Endothelial cell of umbilical vein (primary cell): Measurements from ENCODE around the gene POU2AF1. TPM values are rescaled to one million over a fixed set of nuclear protein-coding genes. Genes with fewer than 3 reads are reported as not detected.

ENCODE experiments used
- BruUV-seq: library from RNA; stranded (reverse); fragments of 400-500 nt; replicated peaks from 2 replicates; lab custom pipeline; 2021; lab: Mats Ljungman, UMichigan
- CTCF ChIA-PET: fragments of 300-600, 350-600 bp; sonication (Branson Sonifier 250); formaldehyde crosslinking; loops from one replicate; lab custom pipeline; 2021; ENCODE audit warnings: antibody characterized with exemption, inconsistent platforms; lab: Charles Lee
- POLR2A ChIA-PET: fragments of 300-600, 350-600 bp; sonication (Branson Sonifier 250); formaldehyde crosslinking; loops from one replicate; lab custom pipeline; 2021; ENCODE audit warnings: antibody characterized with exemption, inconsistent platforms; lab: Charles Lee
- DNase-seq: peaks from one replicate; pipeline ENCODE4 v3.0.0-alpha.2; 2011; ENCODE audit warnings: low read depth, low spot score
- FAIRE-seq: peaks from 2 replicates; lab custom pipeline; 2011; peaks lifted over from hg19 to GRCh38; lab: Jason Lieb, UNC
- H2AFZ ChIP-seq: 2 replicates; pipeline ENCODE4 v1.6.0; 2012; ENCODE audit warnings: low read depth, low read length, control low read depth, inconsistent platforms
- H3K27ac ChIP-seq: 2 replicates; pipeline ENCODE4 v1.5.1; 2011; ENCODE audit warnings: low read depth, mild to moderate bottlenecking, control low read depth, low read length, moderate library complexity; ENCODE audit not compliant: insufficient read depth
- H3K27me3 ChIP-seq, 2 experiments: 2 replicates each; pipeline versions ENCODE4 v1.6.0 to v1.6.1; 2011; ENCODE audit warnings: low read length in 2 of 2, mixed read lengths in 1 of 2; ENCODE audit not compliant: control insufficient read depth in 2 of 2, insufficient read depth in 2 of 2
- H3K36me3 ChIP-seq, 2 experiments: 2 replicates in 1 of 2; 3 replicates in 1 of 2; pipeline ENCODE4 v1.5.1; 2011; ENCODE audit warnings: low read length in 2 of 2, mild to moderate bottlenecking in 1 of 2, moderate library complexity in 1 of 2; ENCODE audit not compliant: control insufficient read depth in 2 of 2, insufficient read depth in 2 of 2; ENCODE audit errors: extremely low read depth in 1 of 2
- H3K4me1 ChIP-seq: 3 replicates; pipeline ENCODE4 v1.5.1; 2011; ENCODE audit warnings: mild to moderate bottlenecking, low read length; ENCODE audit not compliant: control insufficient read depth, insufficient read depth; ENCODE audit errors: extremely low read depth
- H3K4me2 ChIP-seq: 2 replicates; pipeline ENCODE4 v1.6.1; 2011; ENCODE audit warnings: low read length, control low read depth, mixed read lengths; ENCODE audit not compliant: insufficient read depth
- H3K4me3 ChIP-seq, 3 experiments: fragments of 200-600 bp in 1 of 3; sonication (generic), shearing (Covaris generic) in 1 of 3; replicated peaks in 1 of 3; 2 replicates each; pipeline ENCODE4 v1.5.1; 2011 to 2016; ENCODE audit warnings: control low read depth in 3 of 3, low read length in 3 of 3, mild to moderate bottlenecking in 2 of 3, inconsistent platforms in 1 of 3, low read depth in 1 of 3, moderate library complexity in 1 of 3; ENCODE audit not compliant: insufficient read depth in 1 of 3
- H3K79me2 ChIP-seq: 2 replicates; pipeline ENCODE4 v1.6.0; 2012; ENCODE audit warnings: low read length, inconsistent platforms; ENCODE audit not compliant: control insufficient read depth, insufficient read depth
- H3K9ac ChIP-seq: replicated peaks from 2 replicates; pipeline ENCODE3; 2011; ENCODE audit warnings: low read length, control low read depth; ENCODE audit not compliant: insufficient read depth; ENCODE audit errors: extremely low read depth
- H3K9me1 ChIP-seq: replicated peaks from 3 replicates; pipeline ENCODE4 v1.6.0; 2011; ENCODE audit warnings: mild to moderate bottlenecking, low read length; ENCODE audit not compliant: control insufficient read depth, insufficient read depth; ENCODE audit errors: extremely low read depth
- H3K9me3 ChIP-seq: replicated peaks from 2 replicates; pipeline ENCODE4 v1.5.1; 2012; ENCODE audit warnings: low read length, inconsistent platforms; ENCODE audit not compliant: control insufficient read depth, insufficient read depth
- H4K20me1 ChIP-seq: replicated peaks from 2 replicates; pipeline ENCODE3; 2011; ENCODE audit warnings: mild to moderate bottlenecking, low read length; ENCODE audit not compliant: control insufficient read depth, insufficient read depth; ENCODE audit errors: extremely low read depth
- EZH2 ChIP-seq: IDR thresholded peaks from 2 replicates; pipeline ENCODE4 v1.6.1; 2012; ENCODE audit warnings: borderline replicate concordance, low read depth, mild to moderate bottlenecking, moderate library complexity, low read length, inconsistent platforms; ENCODE audit not compliant: severe bottlenecking
- FOS ChIP-seq: IDR thresholded peaks from 2 replicates; pipeline ENCODE4 v1.6.1; 2011; ENCODE audit warnings: mild to moderate bottlenecking, low read length, moderate library complexity, borderline replicate concordance; ENCODE audit not compliant: insufficient read depth
- JUN ChIP-seq: IDR thresholded peaks from 2 replicates; pipeline ENCODE4 v1.6.1; 2011; ENCODE audit warnings: borderline replicate concordance, low read depth; ENCODE audit not compliant: insufficient read length, insufficient read depth
- POLR2A ChIP-seq: IDR thresholded peaks from 2 replicates; pipeline ENCODE4 v1.6.1; 2012; ENCODE audit warnings: low read depth, mild to moderate bottlenecking, control low read depth, low read length
- POLR2AphosphoS5 ChIP-seq: IDR thresholded peaks from 2 replicates; pipeline ENCODE4 v1.6.1; 2012; ENCODE audit warnings: low read depth, mild to moderate bottlenecking, control low read depth, low read length, moderate library complexity; ENCODE audit not compliant: insufficient read depth
- dilution Hi-C: fragments of 300-500 bp; cut with MboI; formaldehyde crosslinking; loops from one replicate; pipeline ENCODE4 v1.15.0; 2019; ENCODE audit warnings: low sequenced_read_pairs; ENCODE audit not compliant: extremely low pct_ligation_motif_present
- intact Hi-C: fragments of 100-400 bp; cut with micrococcal nuclease; formaldehyde crosslinking; loops from one replicate; pipeline ENCODE4 v1.10.0; 2022
- polyA plus RNA-seq, 4 experiments: library from polyadenylated mRNA; depleted of rRNA in 3 of 4; stranded (reverse) in 3 of 4; unstranded in 1 of 4; fragments of >200 nt; gene quantifications; 2 replicates each; pipeline versions ENCODE4 v1.2.1 to v1.2.3, GENCODE V29; 2011 to 2012; ENCODE audit warnings: missing spikeins in 1 of 4
- total RNA-seq: library from RNA; stranded (reverse); gene quantifications from 2 replicates; pipeline ENCODE4 v1.2.3, GENCODE V29; 2021
- TF ChIP-seq, protein P1 (sequence below), 2 donors: IDR thresholded peaks; 1 replicate in 1 of 2; 2 replicates in 1 of 2; pipeline ENCODE4 v1.5.1; 2011; ENCODE audit warnings: low read length in 2 of 2, mild to moderate bottlenecking in 2 of 2, moderate library complexity in 2 of 2, control low read depth in 1 of 2, inconsistent platforms in 1 of 2, low read depth in 1 of 2; ENCODE audit not compliant: insufficient read depth in 1 of 2; ENCODE audit errors: extremely low read depth in 1 of 2
- TF ChIP-seq, protein P2 (sequence below): IDR thresholded peaks from 2 replicates; pipeline ENCODE4 v1.6.1; 2011; ENCODE audit not compliant: insufficient read depth, insufficient read length

POU2AF1 gene
- total and polyA plus RNA-seq, 2 donors (not counting 3 experiments of a cell fraction or from before 2014, with no cell fraction given), result not detected

DNA sequence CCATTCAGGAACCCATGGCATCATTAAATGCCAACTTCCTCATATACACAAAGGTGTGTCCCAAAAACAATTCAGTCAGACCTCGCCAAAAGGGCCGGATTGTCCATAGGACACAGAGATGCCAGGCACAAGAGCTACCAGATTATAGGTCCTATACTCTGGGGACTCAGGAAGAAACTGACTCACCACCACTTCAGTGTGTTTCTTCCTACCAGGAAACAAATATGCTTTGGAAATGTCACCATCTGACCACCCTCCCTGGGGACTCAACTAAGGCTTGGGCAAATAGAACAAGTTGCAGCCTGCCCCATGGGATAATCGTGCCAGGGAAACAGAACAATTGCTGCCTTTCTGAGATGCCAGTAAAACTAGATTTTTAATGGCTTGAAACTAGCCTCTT, 69.0 kb downstream of the POU2AF1 start:
- H2AFZ ChIP-seq, result no peak overlapping the region
- no peak overlapping the region for H3K4me3 ChIP-seq
- TF ChIP-seq POLR2AphosphoS5 (no peak), EZH2 (no peak), POLR2A (no peak), FOS (no peak), JUN (no peak)
- TF ChIP-seq, protein P1, sequence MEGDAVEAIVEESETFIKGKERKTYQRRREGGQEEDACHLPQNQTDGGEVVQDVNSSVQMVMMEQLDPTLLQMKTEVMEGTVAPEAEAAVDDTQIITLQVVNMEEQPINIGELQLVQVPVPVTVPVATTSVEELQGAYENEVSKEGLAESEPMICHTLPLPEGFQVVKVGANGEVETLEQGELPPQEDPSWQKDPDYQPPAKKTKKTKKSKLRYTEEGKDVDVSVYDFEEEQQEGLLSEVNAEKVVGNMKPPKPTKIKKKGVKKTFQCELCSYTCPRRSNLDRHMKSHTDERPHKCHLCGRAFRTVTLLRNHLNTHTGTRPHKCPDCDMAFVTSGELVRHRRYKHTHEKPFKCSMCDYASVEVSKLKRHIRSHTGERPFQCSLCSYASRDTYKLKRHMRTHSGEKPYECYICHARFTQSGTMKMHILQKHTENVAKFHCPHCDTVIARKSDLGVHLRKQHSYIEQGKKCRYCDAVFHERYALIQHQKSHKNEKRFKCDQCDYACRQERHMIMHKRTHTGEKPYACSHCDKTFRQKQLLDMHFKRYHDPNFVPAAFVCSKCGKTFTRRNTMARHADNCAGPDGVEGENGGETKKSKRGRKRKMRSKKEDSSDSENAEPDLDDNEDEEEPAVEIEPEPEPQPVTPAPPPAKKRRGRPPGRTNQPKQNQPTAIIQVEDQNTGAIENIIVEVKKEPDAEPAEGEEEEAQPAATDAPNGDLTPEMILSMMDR (IDR thresholded peaks at IDR 0.05; ENCODE audit: extremely low read depth in 1 of 2, insufficient read depth in 1 of 2, low read depth in 1 of 2, low read length in 2 of 2), result no peak
- TF ChIP-seq, protein P2, sequence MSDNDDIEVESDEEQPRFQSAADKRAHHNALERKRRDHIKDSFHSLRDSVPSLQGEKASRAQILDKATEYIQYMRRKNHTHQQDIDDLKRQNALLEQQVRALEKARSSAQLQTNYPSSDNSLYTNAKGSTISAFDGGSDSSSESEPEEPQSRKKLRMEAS, result no peak
- peaks cover 2 to 7% of the 10 kb centered on the region in 2 experiments for H3K27me3 ChIP-seq
- H3K9me1 ChIP-seq, result no peaks in the 10 kb centered on the region
- no peaks in the 10 kb centered on the region for H3K4me1 ChIP-seq
- POLR2A ChIA-PET, result no interaction called here
- no TSS peak for BruUV-seq
- no peak overlapping the region for H3K9ac ChIP-seq
- no peaks in the 10 kb centered on the region for H3K9me3 ChIP-seq
- DNase-seq, result no peak
- CTCF ChIA-PET, result no interaction called here
- H3K36me3 ChIP-seq, result no peaks in the 10 kb centered on the region
- intact Hi-C loops (no loop called here), dilution Hi-C loops (no loop called here)
- H3K4me2 ChIP-seq, result no peak overlapping the region
- no peaks in the 10 kb centered on the region for H3K79me2 ChIP-seq
- no peak overlapping the region for H3K27ac ChIP-seq
- FAIRE-seq, result no peak
- H4K20me1 ChIP-seq, result no peaks in the 10 kb centered on the region
